Measurements from ENCODE around the gene MT3.

DNA sequence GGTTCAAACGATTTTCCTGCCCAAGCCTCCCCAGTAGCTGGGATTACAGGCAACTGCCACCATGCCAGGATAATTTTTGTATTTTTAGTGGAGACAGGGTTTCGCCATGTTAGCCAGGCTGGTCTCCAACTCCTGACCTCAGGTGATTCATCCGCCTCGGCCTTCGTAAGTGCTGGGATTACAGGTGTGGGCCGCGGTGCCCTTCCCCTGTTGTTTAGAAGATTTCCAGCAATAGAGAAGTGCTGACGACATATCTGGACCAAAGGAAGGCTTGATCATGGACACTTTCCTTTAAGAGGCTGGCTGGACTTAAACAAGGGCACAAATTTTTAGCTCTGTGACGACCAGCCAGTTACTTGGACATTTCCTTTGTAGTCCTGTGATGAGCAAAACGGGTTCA lies 41.9 kb downstream of the MT3 start:
- TF ChIP-seq EZH2 (IDR thresholded peaks at IDR 0.05; ENCODE audit: borderline replicate concordance, low read length): no peak
- TF ChIP-seq, protein P1, sequence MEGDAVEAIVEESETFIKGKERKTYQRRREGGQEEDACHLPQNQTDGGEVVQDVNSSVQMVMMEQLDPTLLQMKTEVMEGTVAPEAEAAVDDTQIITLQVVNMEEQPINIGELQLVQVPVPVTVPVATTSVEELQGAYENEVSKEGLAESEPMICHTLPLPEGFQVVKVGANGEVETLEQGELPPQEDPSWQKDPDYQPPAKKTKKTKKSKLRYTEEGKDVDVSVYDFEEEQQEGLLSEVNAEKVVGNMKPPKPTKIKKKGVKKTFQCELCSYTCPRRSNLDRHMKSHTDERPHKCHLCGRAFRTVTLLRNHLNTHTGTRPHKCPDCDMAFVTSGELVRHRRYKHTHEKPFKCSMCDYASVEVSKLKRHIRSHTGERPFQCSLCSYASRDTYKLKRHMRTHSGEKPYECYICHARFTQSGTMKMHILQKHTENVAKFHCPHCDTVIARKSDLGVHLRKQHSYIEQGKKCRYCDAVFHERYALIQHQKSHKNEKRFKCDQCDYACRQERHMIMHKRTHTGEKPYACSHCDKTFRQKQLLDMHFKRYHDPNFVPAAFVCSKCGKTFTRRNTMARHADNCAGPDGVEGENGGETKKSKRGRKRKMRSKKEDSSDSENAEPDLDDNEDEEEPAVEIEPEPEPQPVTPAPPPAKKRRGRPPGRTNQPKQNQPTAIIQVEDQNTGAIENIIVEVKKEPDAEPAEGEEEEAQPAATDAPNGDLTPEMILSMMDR (conservative IDR thresholded peaks at IDR 0.05 in 1 of 2, IDR thresholded peaks at IDR 0.05 in 1 of 2; ENCODE audit: extremely low read depth in 1 of 2, insufficient read depth in 1 of 2, low read depth in 1 of 2, low read length in 2 of 2): no peak

Data from mammary epithelial cell (primary cell).